IMR-90 (cell line): ENCODE results near the gene ARMS2. TPM values are rescaled to one million over a fixed set of nuclear protein-coding genes. Genes with fewer than 3 reads are reported as not detected.

Experiments used
- ATAC-seq: fragments of 200-7000 bp; cut with Tn5 transposase; 2 replicates; pipeline ENCODE4 v1.9.1; 2020; ENCODE audit warnings: low read depth, mild to moderate bottlenecking, moderate library complexity
- BruUV-seq: library from RNA; stranded (reverse); fragments of 400-500 nt; replicated peaks from 2 replicates; lab custom pipeline; 2021; lab: Mats Ljungman, UMichigan
- CTCF ChIA-PET: fragments of 300-600 bp; formaldehyde crosslinking; extraction: SDS; loops from one replicate; lab custom pipeline; 2021; ENCODE audit warnings: antibody characterized with exemption; lab: Yijun Ruan, JAX
- POLR2A ChIA-PET: fragments of 300-600 bp; sonication (Branson Sonifier 250); formaldehyde crosslinking; loops from one replicate; lab custom pipeline; 2022; ENCODE audit warnings: antibody characterized with exemption; ENCODE audit not compliant: unreplicated experiment; lab: Charles Lee
- DNase-seq: peaks from one replicate; pipeline ENCODE4 v3.0.0; 2013
- H2AFZ ChIP-seq: replicated peaks from 2 replicates; pipeline ENCODE3; 2013; ENCODE audit warnings: low read length, mild to moderate bottlenecking; ENCODE audit not compliant: poor library complexity
- H2AK5ac ChIP-seq: 2 replicates; pipeline ENCODE4 v1.6.1; 2013; ENCODE audit warnings: low read depth, low read length, inconsistent platforms
- H2AK9ac ChIP-seq: replicated peaks from 2 replicates; pipeline ENCODE3; 2013; ENCODE audit warnings: mild to moderate bottlenecking, low read depth, low read length, moderate library complexity; ENCODE audit not compliant: poor library complexity
- H2BK120ac ChIP-seq: 2 replicates; pipeline ENCODE4 v1.6.1; 2013; ENCODE audit warnings: low read depth, low read length, inconsistent platforms
- H2BK15ac ChIP-seq: 3 replicates; pipeline ENCODE4 v1.6.1; 2013; ENCODE audit warnings: low read depth, low read length, inconsistent platforms
- H2BK20ac ChIP-seq: 2 replicates; pipeline ENCODE4 v1.6.1; 2013; ENCODE audit warnings: low read depth, mild to moderate bottlenecking, inconsistent platforms, low read length, moderate library complexity
- H2BK5ac ChIP-seq: 2 replicates; pipeline ENCODE4 v1.6.1; 2013; ENCODE audit warnings: mild to moderate bottlenecking, low read depth, low read length, inconsistent platforms; ENCODE audit not compliant: poor library complexity, severe bottlenecking
- H3K14ac ChIP-seq: replicated peaks from 2 replicates; pipeline ENCODE4 v1.6.1; 2013; ENCODE audit warnings: low read depth, low read length, inconsistent platforms
- H3K18ac ChIP-seq: 2 replicates; pipeline ENCODE4 v1.6.1; 2013; ENCODE audit warnings: low read depth, low read length, control low read depth
- H3K23ac ChIP-seq: 2 replicates; pipeline ENCODE4 v1.6.1; 2013; ENCODE audit warnings: low read depth, low read length, inconsistent platforms
- H3K27ac ChIP-seq: 2 replicates; pipeline ENCODE4 v1.5.1; 2013; ENCODE audit warnings: mild to moderate bottlenecking, control low read depth, low read length; ENCODE audit not compliant: insufficient read depth
- H3K27me3 ChIP-seq: 2 replicates; pipeline ENCODE4 v1.6.1; 2013; ENCODE audit warnings: low read length; ENCODE audit not compliant: control insufficient read depth, insufficient read depth
- H3K36me3 ChIP-seq: 2 replicates; pipeline ENCODE4 v1.6.1; 2013; ENCODE audit warnings: low read length, mixed read lengths; ENCODE audit not compliant: control insufficient read depth, insufficient read depth
- H3K4ac ChIP-seq: 2 replicates; pipeline ENCODE4 v1.6.1; 2013; ENCODE audit warnings: low read depth, low read length, inconsistent platforms
- H3K4me1 ChIP-seq: 2 replicates; pipeline ENCODE4 v1.6.1; 2013; ENCODE audit warnings: low read length, mixed read lengths; ENCODE audit not compliant: control insufficient read depth, insufficient read depth
- H3K4me2 ChIP-seq: 2 replicates; pipeline ENCODE4 v1.6.1; 2013; ENCODE audit warnings: low read depth, mild to moderate bottlenecking, control low read depth, low read length, moderate library complexity
- H3K4me3 ChIP-seq: 2 replicates; pipeline ENCODE4 v1.5.1; 2013; ENCODE audit warnings: low read depth, mild to moderate bottlenecking, control low read depth, low read length, moderate library complexity; ENCODE audit not compliant: insufficient read depth
- H3K56ac ChIP-seq: 2 replicates; pipeline ENCODE4 v1.6.1; 2013; ENCODE audit warnings: low read length, inconsistent platforms; ENCODE audit not compliant: insufficient read depth; ENCODE audit errors: extremely low read depth
- H3K79me1 ChIP-seq, 2 experiments: 2 replicates each; pipeline ENCODE4 v1.6.1; 2013; ENCODE audit warnings: low read length in 2 of 2, inconsistent platforms in 1 of 2, low read depth in 1 of 2
- H3K9ac ChIP-seq: 2 replicates; pipeline ENCODE4 v1.6.1; 2013; ENCODE audit warnings: low read depth, low read length, control low read depth
- H3K9me1 ChIP-seq: 2 replicates; pipeline ENCODE4 v1.6.1; 2013; ENCODE audit warnings: low read length, inconsistent platforms; ENCODE audit not compliant: insufficient read depth
- H3K9me3 ChIP-seq: 2 replicates; pipeline ENCODE4 v1.6.1; 2013; ENCODE audit warnings: low read length; ENCODE audit not compliant: control insufficient read depth, insufficient read depth
- H4K20me1 ChIP-seq: 2 replicates; pipeline ENCODE4 v1.6.1; 2013; ENCODE audit warnings: low read length, inconsistent platforms; ENCODE audit not compliant: insufficient read depth
- H4K5ac ChIP-seq: 2 replicates; pipeline ENCODE4 v1.6.1; 2013; ENCODE audit warnings: mild to moderate bottlenecking, low read depth, low read length, control low read depth
- H4K8ac ChIP-seq, 2 experiments: 2 replicates each; pipeline ENCODE4 v1.6.1; 2013; ENCODE audit warnings: low read depth in 2 of 2, low read length in 2 of 2, control low read depth in 1 of 2, inconsistent platforms in 1 of 2
- H4K91ac ChIP-seq: 2 replicates; pipeline ENCODE4 v1.6.1; 2013; ENCODE audit warnings: low read depth, low read length, inconsistent platforms; ENCODE audit not compliant: insufficient read depth
- BHLHE40 ChIP-seq: fragments of 150-350 bp; IDR thresholded peaks from 2 replicates; pipeline ENCODE4 v1.6.1; 2016; ENCODE audit warnings: mild to moderate bottlenecking, low read depth, low read length
- CEBPB ChIP-seq: IDR thresholded peaks from 2 replicates; pipeline ENCODE4 v1.6.1; 2012; ENCODE audit warnings: low read depth, low read length, improper control_type of control experiment
- WGBS, 2 experiments: methylation state at CpG; one replicate each; pipeline versions ENCODE4 v1.1.5 to v1.1.7; 2013; ENCODE audit warnings: missing lambda C conversion rate in 2 of 2; ENCODE audit not compliant: insufficient read length in 1 of 2; ENCODE audit errors: extremely low coverage in 2 of 2; 5-methylcytosine and 5-hydroxymethylcytosine counted together
- dilution Hi-C: fragments of 300-500 bp; cut with HindIII; formaldehyde crosslinking; loops from one replicate; pipeline ENCODE4 v1.14.3; 2018; ENCODE audit warnings: low sequenced_read_pairs; ENCODE audit not compliant: unreplicated experiment
- in situ Hi-C: fragments of 300-500 bp; cut with MboI; formaldehyde crosslinking; loops from 3 replicates; pipeline ENCODE4 v1.14.3; 2019; ENCODE audit warnings: low sequenced_read_pairs, inconsistent platforms, mixed read lengths
- intact Hi-C: fragments of 100-400 bp; cut with micrococcal nuclease; formaldehyde crosslinking; loops from 2 replicates; pipeline ENCODE4 v1.10.0; 2022
- polyA plus RNA-seq, 3 experiments: library from polyadenylated mRNA; depleted of rRNA; stranded (reverse); fragments of >200 nt; gene quantifications; 2 replicates each; pipeline ENCODE4 v1.2.3, GENCODE V29; 2012; ENCODE audit warnings: low replicate concordance in 1 of 3
- total RNA-seq: library from RNA; depleted of rRNA; stranded (reverse); fragments of >200 nt; gene quantifications from 2 replicates; pipeline ENCODE4 v1.2.3, GENCODE V29; 2012

ARMS2 gene
- total and polyA plus RNA-seq, 2 of the 4 experiments (the other 2 are of a cell fraction), result not detected

DNA sequence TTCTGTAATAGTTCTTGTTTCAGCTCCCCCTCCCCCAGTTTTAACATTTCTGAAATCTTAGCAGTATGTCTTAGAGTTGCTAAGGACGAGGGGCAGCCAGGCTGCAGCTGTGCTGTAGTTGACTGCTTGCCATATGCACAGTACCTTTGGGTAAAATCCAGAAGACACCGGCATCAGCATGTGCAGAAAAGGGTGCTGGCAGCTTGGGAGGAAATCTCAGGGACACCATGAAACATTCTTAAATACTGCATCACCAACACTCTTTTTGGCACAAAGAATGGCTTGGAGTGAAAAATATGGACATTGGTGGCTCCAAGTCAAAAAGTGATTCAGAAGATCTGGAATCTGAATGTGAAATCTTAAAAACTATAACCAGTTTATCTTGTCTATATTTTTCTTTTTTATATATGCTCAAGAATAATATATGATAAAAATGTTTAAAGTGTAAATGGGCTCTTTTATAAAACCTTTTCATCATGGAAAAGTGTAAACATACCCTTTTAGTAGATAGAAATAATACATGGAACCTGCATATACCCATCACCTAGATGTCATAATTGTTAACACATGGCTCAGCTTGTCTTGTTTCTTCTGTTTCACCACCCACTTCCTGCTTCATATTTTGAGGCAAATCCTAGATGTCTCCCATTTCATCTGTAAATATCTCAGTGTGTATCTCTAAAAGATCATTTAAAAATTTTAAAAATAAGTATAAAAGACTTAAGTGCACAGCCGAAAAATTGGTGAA lies 34.4 kb upstream of the ARMS2 start:
- Histone ChIP-seq H2AFZ (peak overlapping the region; percentile 56), H3K4me1 (peaks cover 4% of the 10 kb centered on the region), H2BK5ac (no peak overlapping the region), H3K27ac (no peak overlapping the region), H3K23ac (no peak overlapping the region), H3K9me1 (peaks cover 5% of the 10 kb centered on the region), H3K56ac (no peak overlapping the region), H4K5ac (no peak overlapping the region), H4K8ac (no peak overlapping the region), H3K9me3 (no peaks in the 10 kb centered on the region), H2AK9ac (no peak overlapping the region), H3K14ac (no peak overlapping the region), H4K20me1 (no peaks in the 10 kb centered on the region), H2BK120ac (no peak overlapping the region), H3K4ac (no peak overlapping the region), H2AK5ac (no peak overlapping the region), H3K79me1 (no peaks in the 10 kb centered on the region), H3K4me2 (peak overlapping the region; percentile 21; the same call in 1 of the 2 replicates), H3K18ac (no peak overlapping the region), H3K36me3 (peaks cover 2% of the 10 kb centered on the region; the same call in 1 of the 2 replicates), H4K91ac (no peak overlapping the region), H3K4me3 (no peak overlapping the region), H3K27me3 (no peaks in the 10 kb centered on the region), H3K9ac (no peak overlapping the region), H2BK15ac (no peak overlapping the region), H2BK20ac (no peak overlapping the region)
- in situ Hi-C loops (no loop called here), intact Hi-C loops (loop anchor here (5.0 kb wide), 1 partner anchor 43 kb away; no protein-coding TSS in a partner anchor), dilution Hi-C loops (no loop called here)
- DNase-seq (peak; percentile 85), ATAC-seq (peak; percentile 66)
- WGBS, 2 experiments, result no CpG with 5 or more reads among the region's 3 CpGs
- ChIA-PET POLR2A (no interaction called here), CTCF (interaction anchor here (0.7 to 2.0 kb wide), 2 partner anchors 10 to 12 kb away, joined by 3 to 5 read pairs; no protein-coding TSS in a partner anchor)
- peak; percentile 22; the same call in 1 of the 2 replicates for TF ChIP-seq BHLHE40
- no peak for TF ChIP-seq CEBPB
- BruUV-seq, result no TSS peak
